Measurements from ENCODE around the gene RHOG.

- TF ChIP-seq CTCF (IDR thresholded peaks at IDR 0.05; ENCODE audit: low read length) (no peak), EZH2phosphoT487 (IDR thresholded peaks at IDR 0.05; ENCODE audit: low read length) (no peak)
These were observed 19.6 kb upstream of the RHOG start for GRCh38 chr11:3860375-3860774.

Data from MM.1S (cell line).